DOHH2 (cell line): ENCODE data around the gene RICTOR.

Source experiments
- H3F3A ChIP-seq: fragments of 200-600 bp; sonication (generic), shearing (Covaris generic); 2 replicates; pipeline ENCODE4 v1.6.0; 2016; ENCODE audit warnings: antibody characterized with exemption, mild to moderate bottlenecking; ENCODE audit not compliant: control insufficient read depth, insufficient read depth
- H3K27ac ChIP-seq: fragments of 200-600 bp; sonication (generic); 2 replicates; pipeline ENCODE4 v1.5.1; 2014; ENCODE audit warnings: low read depth, mild to moderate bottlenecking, low read length, moderate library complexity
- H3K27me3 ChIP-seq: fragments of 200-600 bp; sonication (generic); 2 replicates; pipeline ENCODE4 v1.6.1; 2014; ENCODE audit warnings: mild to moderate bottlenecking, low read length, mixed read lengths; ENCODE audit not compliant: control insufficient read depth
- H3K36me3 ChIP-seq: fragments of 200-600 bp; sonication (generic); 2 replicates; pipeline ENCODE4 v1.6.1; 2014; ENCODE audit warnings: mild to moderate bottlenecking, low read length, moderate library complexity, mixed read lengths; ENCODE audit not compliant: control insufficient read depth
- H3K4me1 ChIP-seq: fragments of 200-600 bp; sonication (generic); 2 replicates; pipeline ENCODE4 v1.6.1; 2014; ENCODE audit warnings: mild to moderate bottlenecking, low read length, mixed read lengths; ENCODE audit not compliant: control insufficient read depth
- H3K4me2 ChIP-seq: fragments of 200-600 bp; sonication (generic); 2 replicates; pipeline ENCODE4 v1.6.0; 2014; ENCODE audit warnings: mild to moderate bottlenecking, low read length, moderate library complexity
- H3K4me3 ChIP-seq: fragments of 200-600 bp; sonication (generic); 2 replicates; pipeline ENCODE4 v1.5.1; 2014; ENCODE audit warnings: mild to moderate bottlenecking, low read length, mixed read lengths
- H3K79me2 ChIP-seq: fragments of 200-600 bp; sonication (generic); 2 replicates; pipeline ENCODE4 v1.6.1; 2014; ENCODE audit warnings: mild to moderate bottlenecking, low read length, mixed read lengths; ENCODE audit not compliant: control insufficient read depth
- H3K9me2 ChIP-seq: fragments of 200-600 bp; sonication (generic); replicated peaks from 2 replicates; pipeline ENCODE4 v1.6.1; 2014; ENCODE audit warnings: mild to moderate bottlenecking, low read length, mixed read lengths; ENCODE audit not compliant: control insufficient read depth
- H3K9me3 ChIP-seq: fragments of 200-600 bp; sonication (generic); 2 replicates; pipeline ENCODE4 v1.6.1; 2014; ENCODE audit warnings: antibody characterized with exemption, low read length, mixed read lengths; ENCODE audit not compliant: control insufficient read depth, insufficient read depth
- H4K20me1 ChIP-seq: fragments of 200-600 bp; sonication (generic); 2 replicates; pipeline ENCODE4 v1.6.0; 2014; ENCODE audit warnings: low read depth, mild to moderate bottlenecking, antibody characterized with exemption, low read length, moderate library complexity; ENCODE audit not compliant: control insufficient read depth, insufficient read depth
- CTCF ChIP-seq: fragments of 200-600 bp; sonication (generic); IDR thresholded peaks from one replicate; pipeline ENCODE4 v1.5.1; 2014; ENCODE audit warnings: antibody characterized with exemption, mild to moderate bottlenecking, low read depth, low read length; ENCODE audit not compliant: poor library complexity, severe bottlenecking
- EZH2phosphoT487 ChIP-seq: fragments of 200-600 bp; sonication (generic); IDR thresholded peaks from 2 replicates; pipeline ENCODE4 v1.6.1; 2017; ENCODE audit warnings: borderline replicate concordance, mild to moderate bottlenecking, antibody characterized with exemption, low read length, moderate library complexity, mixed read lengths

Gene RICTOR

GRCh38 chr5:38940230-38940858, 133.9 kb downstream of the RICTOR start:
- TF ChIP-seq EZH2phosphoT487 (no peak), CTCF (no peak)
- H3K9me3 ChIP-seq, result no peaks in the 10 kb centered on the region

DNA sequence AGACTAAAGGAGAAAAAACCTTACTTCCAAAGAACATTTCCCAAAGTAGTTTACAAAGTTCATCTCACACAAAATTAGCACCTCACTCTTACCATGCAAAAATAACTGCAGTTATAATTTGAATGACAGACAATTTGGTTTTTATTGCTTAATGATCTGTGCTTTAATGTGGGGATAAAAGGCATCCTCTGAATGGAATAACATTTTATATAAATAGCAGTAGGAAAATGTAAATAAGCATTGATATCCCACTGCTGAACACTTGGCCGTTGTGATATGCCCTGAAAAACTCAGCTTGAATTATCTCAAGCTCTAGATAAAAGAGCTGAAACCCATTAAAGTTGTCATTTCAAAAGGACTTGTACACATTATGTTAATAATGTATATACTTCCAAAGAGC, 135.2 kb downstream of the RICTOR start:
- Histone ChIP-seq H3K27ac (no peak overlapping the region), H3K79me2 (no peaks in the 10 kb centered on the region), H3F3A (no peaks in the 10 kb centered on the region), H3K36me3 (peaks cover 33% of the 10 kb centered on the region), H4K20me1 (no peaks in the 10 kb centered on the region), H3K4me3 (no peak overlapping the region), H3K4me1 (peaks cover 22% of the 10 kb centered on the region), H3K4me2 (no peak overlapping the region), H3K27me3 (no peaks in the 10 kb centered on the region), H3K9me2 (no peaks in the 10 kb centered on the region), H3K9me3 (no peaks in the 10 kb centered on the region)
- TF ChIP-seq EZH2phosphoT487 (no peak), CTCF (no peak)

More at GRCh38 chr5:38940230-38940858, 133.9 kb downstream of the RICTOR start:
- no peak overlapping the region; the same call in 1 of the 2 replicates for H3K4me2 ChIP-seq
- H3K27me3 ChIP-seq, result no peaks in the 10 kb centered on the region
- H4K20me1 ChIP-seq, result no peaks in the 10 kb centered on the region
- peaks cover 46% of the 10 kb centered on the region for H3K36me3 ChIP-seq
- H3K4me1 ChIP-seq, result peaks cover 17% of the 10 kb centered on the region
- no peaks in the 10 kb centered on the region for H3K9me2 ChIP-seq
- no peaks in the 10 kb centered on the region for H3K79me2 ChIP-seq
- H3K27ac ChIP-seq, result no peak overlapping the region
- H3K4me3 ChIP-seq, result no peak overlapping the region
- no peaks in the 10 kb centered on the region for H3F3A ChIP-seq

- Histone ChIP-seq H3K9me2 (no peaks in the 10 kb centered on the region), H3K9me3 (no peaks in the 10 kb centered on the region), H3K27me3 (no peaks in the 10 kb centered on the region), H3K4me3 (no peak overlapping the region), H3K27ac (no peak overlapping the region), H4K20me1 (no peaks in the 10 kb centered on the region), H3K4me2 (no peak overlapping the region), H3K79me2 (no peaks in the 10 kb centered on the region), H3F3A (no peaks in the 10 kb centered on the region), H3K4me1 (peaks cover 22% of the 10 kb centered on the region), H3K36me3 (peaks cover 32% of the 10 kb centered on the region)
- no peak for TF ChIP-seq EZH2phosphoT487
- no peak for TF ChIP-seq CTCF
Observed at GRCh38 chr5:38938424-38938823, 135.8 kb downstream of the RICTOR start.
